Fibroblast of lung (primary cell): ENCODE data around the gene JMJD1C. TPM values are rescaled to one million over a fixed set of nuclear protein-coding genes. Genes with fewer than 3 reads are reported as not detected.

Source experiments
- DNase-seq, 2 donors: peaks; one replicate each; pipeline versions ENCODE4 v3.0.0 to v3.0.0-alpha.2; 2010; ENCODE audit warnings: low read depth in 2 of 2
- H2AFZ ChIP-seq: 2 replicates; pipeline ENCODE4 v1.5.1; 2012; ENCODE audit warnings: low read length, control low read depth, inconsistent platforms
- H3K27ac ChIP-seq: 2 replicates; pipeline ENCODE4 v1.5.1; 2011; ENCODE audit warnings: low read length, control low read depth; ENCODE audit not compliant: insufficient read depth
- H3K27me3 ChIP-seq: 2 replicates; pipeline ENCODE4 v1.5.1; 2011; ENCODE audit warnings: mild to moderate bottlenecking, low read length; ENCODE audit not compliant: control insufficient read depth, insufficient read depth
- H3K36me3 ChIP-seq: 2 replicates; pipeline ENCODE4 v1.5.1; 2011; ENCODE audit warnings: low read length; ENCODE audit not compliant: control insufficient read depth, insufficient read depth
- H3K4me1 ChIP-seq: 2 replicates; pipeline ENCODE4 v1.5.1; 2011; ENCODE audit warnings: low read length; ENCODE audit not compliant: control insufficient read depth, insufficient read depth; ENCODE audit errors: extremely low read depth
- H3K4me2 ChIP-seq: 2 replicates; pipeline ENCODE4 v1.5.1; 2011; ENCODE audit warnings: low read length, control low read depth; ENCODE audit not compliant: insufficient read depth; ENCODE audit errors: extremely low read depth
- H3K4me3 ChIP-seq, 4 experiments: fragments of 200-600 bp in 1 of 4; sonication (generic) in 1 of 4; replicated peaks in 1 of 4; 2 replicates each; pipeline ENCODE4 v1.5.1; 2011 to 2016; ENCODE audit warnings: low read length in 4 of 4, low read depth in 3 of 4, mild to moderate bottlenecking in 3 of 4, control low read depth in 2 of 4, inconsistent platforms in 1 of 4, mixed read lengths in 1 of 4; ENCODE audit not compliant: insufficient read depth in 1 of 4; ENCODE audit errors: control extremely low read depth in 1 of 4
- H3K79me2 ChIP-seq: 2 replicates; pipeline ENCODE4 v1.5.1; 2012; ENCODE audit warnings: mild to moderate bottlenecking, low read length, inconsistent platforms; ENCODE audit not compliant: control insufficient read depth, insufficient read depth
- H3K9ac ChIP-seq: 2 replicates; pipeline ENCODE4 v1.5.1; 2011; ENCODE audit warnings: mild to moderate bottlenecking, low read length, control low read depth; ENCODE audit not compliant: insufficient read depth
- H3K9me3 ChIP-seq: 2 replicates; pipeline ENCODE4 v1.5.1; 2012; ENCODE audit warnings: low read depth, low read length; ENCODE audit not compliant: control insufficient read depth, insufficient read depth
- H4K20me1 ChIP-seq: 2 replicates; pipeline ENCODE4 v1.5.1; 2011; ENCODE audit warnings: low read length; ENCODE audit not compliant: control insufficient read depth, insufficient read depth; ENCODE audit errors: extremely low read depth
- CTCF ChIP-seq, 2 donors: IDR thresholded peaks in 1 of 2; conservative IDR thresholded peaks in 1 of 2; 1 replicate in 1 of 2; 2 replicates in 1 of 2; pipeline ENCODE4 v1.5.1; 2011 to 2012; ENCODE audit warnings: low read length in 2 of 2, control low read depth in 1 of 2, inconsistent platforms in 1 of 2, low read depth in 1 of 2, mild to moderate bottlenecking in 1 of 2
- EZH2 ChIP-seq: IDR thresholded peaks from 2 replicates; pipeline ENCODE4 v1.5.1; 2012; ENCODE audit warnings: low read length, control low read depth, mild to moderate bottlenecking; ENCODE audit errors: missing control alignments
- polyA plus RNA-seq, 2 donors: library from polyadenylated mRNA; depleted of rRNA in 1 of 2; stranded (reverse) in 1 of 2; unstranded in 1 of 2; fragments of >200 nt; gene quantifications; 2 replicates each; pipeline ENCODE4 v1.2.1, GENCODE V29; 2011 to 2012; ENCODE audit warnings: missing spikeins in 1 of 2
- total RNA-seq: library from RNA; depleted of rRNA; stranded (reverse); fragments of >200 nt; gene quantifications from 2 replicates; pipeline ENCODE4 v1.2.1, GENCODE V29; 2014

JMJD1C gene
- total and polyA plus RNA-seq, 2 donors (not counting 1 experiment from before 2014, with no cell fraction given) = 39.9 to 67.0 TPM

DNA sequence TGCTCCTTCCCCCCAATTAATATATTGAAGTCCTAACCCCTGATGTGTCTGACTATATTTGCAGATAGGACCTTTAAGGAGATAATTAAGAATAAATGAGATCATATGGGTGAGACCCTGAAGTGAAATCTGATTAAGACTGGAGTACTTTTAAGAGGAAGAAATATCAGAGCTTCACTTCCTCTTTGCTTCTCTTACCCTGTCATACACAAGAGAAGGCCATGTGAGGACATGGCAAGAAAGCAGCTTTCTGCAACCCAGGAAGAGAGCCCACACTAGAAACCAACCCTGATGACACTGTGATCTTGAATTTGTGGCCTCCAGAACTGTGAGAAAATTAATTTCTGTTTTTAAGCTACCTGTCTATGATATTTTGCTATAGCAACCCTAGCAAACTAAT is 44.2 kb downstream of the JMJD1C start:
- Histone ChIP-seq H3K4me1 (no peaks in the 10 kb centered on the region), H2AFZ (no peak overlapping the region), H3K4me2 (no peak overlapping the region), H3K4me3 (no peak overlapping the region), H4K20me1 (no peaks in the 10 kb centered on the region), H3K27me3 (no peaks in the 10 kb centered on the region), H3K9ac (no peak overlapping the region), H3K79me2 (peaks cover 54% of the 10 kb centered on the region), H3K27ac (no peak overlapping the region), H3K36me3 (no peaks in the 10 kb centered on the region), H3K9me3 (no peaks in the 10 kb centered on the region)
- no peak for TF ChIP-seq EZH2
- DNase-seq = no peak

- Histone ChIP-seq H3K4me3 (no peak overlapping the region), H3K79me2 (peaks cover 52% of the 10 kb centered on the region), H3K4me1 (peaks cover 2% of the 10 kb centered on the region), H4K20me1 (no peaks in the 10 kb centered on the region), H3K27me3 (no peaks in the 10 kb centered on the region), H2AFZ (no peak overlapping the region), H3K4me2 (peak overlapping the region; percentile 67), H3K36me3 (no peaks in the 10 kb centered on the region), H3K27ac (no peak overlapping the region), H3K9me3 (no peaks in the 10 kb centered on the region), H3K9ac (no peak overlapping the region)
- TF ChIP-seq EZH2 (no peak), CTCF (conservative IDR thresholded peaks at IDR 0.05 in 1 of 2, IDR thresholded peaks at IDR 0.05 in 1 of 2; ENCODE audit: low read depth in 1 of 2, low read length in 2 of 2) (no peak)
- peak; percentile 20 to 77 for DNase-seq
Observed at GRCh38 chr10:63416376-63416775, 49.4 kb downstream of the JMJD1C start.

DNA sequence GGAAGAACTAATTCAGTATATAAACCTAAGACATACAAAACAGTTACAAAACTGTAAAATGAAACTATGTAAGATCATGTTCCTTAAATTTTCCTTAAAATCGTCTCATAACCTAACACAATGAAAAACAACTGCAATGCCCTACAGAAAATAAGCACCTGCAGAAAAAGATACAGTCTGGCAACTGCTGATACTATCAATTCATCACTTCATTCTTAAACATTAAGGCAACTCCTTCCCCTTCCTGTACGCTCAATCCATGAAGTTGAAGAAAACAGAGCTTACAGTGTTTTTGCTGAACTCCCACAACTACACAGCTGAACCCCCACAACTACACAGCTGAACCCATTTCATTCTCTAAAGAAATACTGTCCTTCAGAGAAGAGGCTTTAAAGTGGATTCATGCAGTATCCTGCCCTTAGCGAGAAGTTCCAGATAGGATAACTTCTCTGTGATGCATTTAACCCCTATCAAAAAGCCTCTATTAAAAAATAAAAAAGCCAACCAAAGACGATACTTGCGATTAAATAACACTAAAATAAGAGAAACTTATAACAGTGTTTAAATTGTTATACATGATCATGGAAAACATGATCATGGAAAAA is 50.0 kb downstream of the JMJD1C start:
- DNase-seq = no peak
- H2AFZ ChIP-seq = no peak overlapping the region
- H3K4me3 ChIP-seq = peak overlapping the region in 3 of 4 experiments; percentile 16 to 41 (median 17)
- peak overlapping the region; percentile 53 for H3K27ac ChIP-seq
- peaks cover 54% of the 10 kb centered on the region for H3K79me2 ChIP-seq
- TF ChIP-seq EZH2 (no peak), CTCF (conservative IDR thresholded peaks at IDR 0.05 in 1 of 2, IDR thresholded peaks at IDR 0.05 in 1 of 2; ENCODE audit: low read depth in 1 of 2, low read length in 2 of 2) (no peak)
- no peaks in the 10 kb centered on the region for H3K27me3 ChIP-seq
- H3K9ac ChIP-seq = no peak overlapping the region
- no peaks in the 10 kb centered on the region for H3K9me3 ChIP-seq
- H4K20me1 ChIP-seq = no peaks in the 10 kb centered on the region
- H3K36me3 ChIP-seq = no peaks in the 10 kb centered on the region
- H3K4me1 ChIP-seq = peaks cover 2% of the 10 kb centered on the region
- peak overlapping the region; percentile 67 for H3K4me2 ChIP-seq
